RWPE1 (cell line): ENCODE data around the gene URI1.
"Not testable (repeated sequence)": the region's sequence is repeated elsewhere in the genome, so short reads cannot be mapped to it uniquely, and the experiment has no call there.

Experiments used
- CTCF ChIA-PET: fragments of 350-600 bp; sonication (Branson Sonifier 250); formaldehyde crosslinking; extraction: SDS; loops from one replicate; lab custom pipeline; 2021; lab: Yijun Ruan, JAX
- POLR2A ChIA-PET: fragments of 400-600 bp; formaldehyde crosslinking; extraction: SDS; loops from one replicate; lab custom pipeline; 2020; ENCODE audit warnings: antibody characterized with exemption; ENCODE audit not compliant: low non-redundant PET; lab: Yijun Ruan, JAX
- DNase-seq: peaks from one replicate; pipeline ENCODE4 v3.0.0; 2012; ENCODE audit warnings: low spot score
- H3K27ac ChIP-seq: fragments of 450-650 bp; 2 replicates; pipeline ENCODE4 v1.5.1; 2017
- CTCF ChIP-seq: fragments of 450-650 bp; conservative IDR thresholded peaks from 2 replicates; pipeline ENCODE4 v1.5.1; 2017; ENCODE audit warnings: low read depth, mild to moderate bottlenecking

Gene URI1

GRCh38 chr19:29908963-29909944 lies 32.8 kb upstream of the URI1 start:
- DNase-seq, result no peak
- no peak for TF ChIP-seq CTCF
- ChIA-PET POLR2A (no interaction called here), CTCF (no interaction called here)
- no peak overlapping the region for H3K27ac ChIP-seq

- TF ChIP-seq CTCF, result no peak
- ChIA-PET POLR2A (no interaction called here), CTCF (no interaction called here)
- no peak for DNase-seq
- no peak overlapping the region for H3K27ac ChIP-seq
Observed at GRCh38 chr19:29914933-29915332, 27.1 kb upstream of the URI1 start.

- POLR2A ChIA-PET, DNase-seq, CTCF ChIA-PET, H3K27ac ChIP-seq: not testable (repeated sequence)
Observed at GRCh38 chr19:29915832-29916231, 26.2 kb upstream of the URI1 start.

GRCh38 chr19:29917911-29918310 lies 24.1 kb upstream of the URI1 start:
- CTCF ChIA-PET, result no interaction called here
- DNase-seq, result no peak
- TF ChIP-seq CTCF, result no peak
- POLR2A ChIA-PET, result no interaction called here
- no peak overlapping the region for H3K27ac ChIP-seq

GRCh38 chr19:29918891-29919290 lies 23.1 kb upstream of the URI1 start:
- CTCF ChIA-PET, result no interaction called here
- no peak for DNase-seq
- POLR2A ChIA-PET, result no interaction called here
- TF ChIP-seq CTCF, result no peak
- H3K27ac ChIP-seq, result no peak overlapping the region

GRCh38 chr19:29922972-29923371 lies 19.1 kb upstream of the URI1 start:
- ChIA-PET POLR2A (no interaction called here), CTCF (interaction anchor here (0.6 kb wide), 1 partner anchor 129 kb away, joined by 3 read pairs; no protein-coding TSS in a partner anchor)
- no peak overlapping the region for H3K27ac ChIP-seq
- TF ChIP-seq CTCF, result no peak
- DNase-seq, result no peak

- TF ChIP-seq CTCF, result no peak
- POLR2A ChIA-PET, result no interaction called here
- CTCF ChIA-PET, result interaction anchor here (0.6 kb wide), 1 partner anchor 299 kb away, joined by 3 read pairs; no protein-coding TSS in a partner anchor
- no peak for DNase-seq
- no peak overlapping the region for H3K27ac ChIP-seq
Observed at GRCh38 chr19:29923653-29924052, 18.4 kb upstream of the URI1 start.
